Measurements from ENCODE around the gene BABAM2.

The BABAM2 gene

DNA sequence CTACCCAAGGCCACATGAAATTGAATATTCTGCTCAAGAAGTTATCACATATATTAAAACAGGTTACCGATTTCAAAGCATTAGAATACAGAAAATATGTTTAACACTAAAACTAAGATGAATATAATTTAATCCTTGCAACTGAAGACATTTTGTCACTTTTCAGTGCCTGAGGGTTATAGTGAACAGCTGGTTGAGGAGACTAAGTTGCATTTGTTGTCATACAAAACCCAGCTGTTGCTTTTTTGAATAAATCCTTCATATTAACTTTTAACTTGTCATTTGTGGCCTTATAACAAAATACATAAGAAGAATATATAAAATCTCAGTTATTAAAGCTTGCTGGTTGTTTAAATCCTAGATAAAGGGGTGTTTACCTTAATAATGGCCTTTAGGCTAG lies 37.8 kb upstream of the BABAM2 start:
- H3K4me3 ChIP-seq (ENCODE audit: low read length) = no peak overlapping the region
- no peak for DNase-seq (ENCODE audit: low read depth)
- TF ChIP-seq, protein P1, sequence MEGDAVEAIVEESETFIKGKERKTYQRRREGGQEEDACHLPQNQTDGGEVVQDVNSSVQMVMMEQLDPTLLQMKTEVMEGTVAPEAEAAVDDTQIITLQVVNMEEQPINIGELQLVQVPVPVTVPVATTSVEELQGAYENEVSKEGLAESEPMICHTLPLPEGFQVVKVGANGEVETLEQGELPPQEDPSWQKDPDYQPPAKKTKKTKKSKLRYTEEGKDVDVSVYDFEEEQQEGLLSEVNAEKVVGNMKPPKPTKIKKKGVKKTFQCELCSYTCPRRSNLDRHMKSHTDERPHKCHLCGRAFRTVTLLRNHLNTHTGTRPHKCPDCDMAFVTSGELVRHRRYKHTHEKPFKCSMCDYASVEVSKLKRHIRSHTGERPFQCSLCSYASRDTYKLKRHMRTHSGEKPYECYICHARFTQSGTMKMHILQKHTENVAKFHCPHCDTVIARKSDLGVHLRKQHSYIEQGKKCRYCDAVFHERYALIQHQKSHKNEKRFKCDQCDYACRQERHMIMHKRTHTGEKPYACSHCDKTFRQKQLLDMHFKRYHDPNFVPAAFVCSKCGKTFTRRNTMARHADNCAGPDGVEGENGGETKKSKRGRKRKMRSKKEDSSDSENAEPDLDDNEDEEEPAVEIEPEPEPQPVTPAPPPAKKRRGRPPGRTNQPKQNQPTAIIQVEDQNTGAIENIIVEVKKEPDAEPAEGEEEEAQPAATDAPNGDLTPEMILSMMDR (conservative IDR thresholded peaks at IDR 0.05; ENCODE audit: low read depth, low read length) = no peak

DNA sequence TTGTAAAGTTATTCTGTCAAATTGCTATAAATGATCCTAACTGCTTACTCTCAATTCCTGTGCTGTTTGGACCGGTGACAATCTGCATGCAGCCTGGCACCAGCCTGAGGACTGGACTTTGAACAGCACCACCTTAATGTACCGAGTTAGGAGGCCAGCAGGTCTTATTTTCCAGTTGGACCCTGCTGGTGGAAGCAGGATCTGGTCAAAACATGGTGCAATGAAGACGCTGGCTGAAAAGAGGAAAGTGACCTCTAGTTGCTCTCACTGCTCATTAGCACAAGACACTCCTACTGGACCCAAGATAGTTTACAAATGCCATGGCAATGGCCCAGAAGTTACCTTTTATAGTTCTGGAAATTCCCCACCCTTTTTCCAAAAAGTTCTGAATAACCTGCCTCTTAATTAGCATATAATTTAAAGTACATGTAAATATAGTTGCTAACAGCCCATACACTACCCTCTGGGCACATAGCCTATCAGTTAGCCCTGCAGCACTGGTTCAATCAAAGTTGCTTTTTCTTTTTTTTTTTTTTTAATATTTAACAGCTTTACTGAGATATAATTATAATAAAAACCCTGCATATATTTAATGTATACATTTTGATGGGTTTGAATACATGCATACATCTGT lies 36.2 kb upstream of the BABAM2 start:
- no peak for DNase-seq (ENCODE audit: low read depth)
- TF ChIP-seq, protein P1 (conservative IDR thresholded peaks at IDR 0.05; ENCODE audit: low read depth, low read length) = no peak
- H3K4me3 ChIP-seq (ENCODE audit: low read length) = no peak overlapping the region

DNA sequence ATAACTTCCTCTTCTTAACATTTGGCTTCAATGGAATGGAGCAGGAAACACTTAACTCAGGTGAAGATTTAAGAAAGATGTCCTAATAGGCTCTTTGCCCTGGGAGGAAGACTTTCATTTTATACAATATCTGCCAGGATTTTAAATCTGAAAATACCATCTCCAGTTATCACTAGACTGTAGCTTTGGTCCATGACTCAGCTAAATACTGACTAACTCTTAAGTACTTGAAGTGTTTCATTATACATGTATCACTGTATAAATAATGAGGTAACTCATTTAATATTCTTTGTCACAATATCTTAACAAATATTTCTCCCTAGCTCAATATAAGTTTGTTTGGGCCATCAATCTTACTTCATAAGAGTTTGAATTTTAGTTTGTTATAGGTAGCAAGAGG lies 35.1 kb upstream of the BABAM2 start:
- TF ChIP-seq, protein P1 (conservative IDR thresholded peaks at IDR 0.05; ENCODE audit: low read depth, low read length) = no peak
- H3K4me3 ChIP-seq (ENCODE audit: low read length) = no peak overlapping the region
- DNase-seq (ENCODE audit: low read depth) = peak; percentile 34

DNA sequence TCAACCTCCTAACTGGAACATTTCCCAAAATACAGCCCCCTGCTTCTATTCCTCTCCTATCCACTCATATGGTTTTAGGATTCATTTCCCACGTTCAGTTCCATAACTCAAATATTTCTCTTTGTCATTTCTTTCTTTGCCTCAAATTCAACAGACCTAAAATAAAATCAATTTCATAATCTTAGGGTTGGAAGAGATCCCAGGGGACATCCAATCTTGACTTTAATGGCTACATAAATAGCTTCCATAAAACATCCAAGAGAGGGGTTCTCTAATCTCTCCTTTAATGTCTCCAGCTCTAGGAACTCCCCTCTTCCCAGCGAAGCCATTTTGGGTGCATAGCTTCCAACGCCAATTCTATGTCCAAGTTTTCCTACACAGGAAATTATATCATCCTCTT lies 34.1 kb upstream of the BABAM2 start:
- TF ChIP-seq, protein P1 (conservative IDR thresholded peaks at IDR 0.05; ENCODE audit: low read depth, low read length) = no peak
- no peak for DNase-seq (ENCODE audit: low read depth)
- no peak overlapping the region for H3K4me3 ChIP-seq (ENCODE audit: low read length)

DNA sequence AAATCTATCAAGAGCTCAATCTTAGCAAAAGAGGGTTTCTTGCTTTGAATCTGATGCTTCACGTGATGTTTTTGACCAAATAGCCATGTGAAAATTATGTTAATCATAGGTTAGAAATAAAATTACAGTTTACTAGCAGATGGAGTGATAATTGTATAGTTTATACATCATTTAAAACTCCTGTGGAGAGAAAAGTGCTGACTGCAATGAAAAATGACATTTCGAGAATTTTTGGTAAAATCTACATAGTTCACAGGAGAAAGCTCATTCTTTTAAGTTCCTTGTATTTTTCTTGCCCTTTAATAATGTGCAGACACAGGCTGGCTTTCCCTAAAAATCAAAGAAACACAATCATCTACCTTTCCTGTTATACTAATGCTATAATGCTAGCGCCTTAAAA lies 33.6 kb upstream of the BABAM2 start:
- H3K4me3 ChIP-seq (ENCODE audit: low read length) = no peak overlapping the region
- TF ChIP-seq, protein P1 (conservative IDR thresholded peaks at IDR 0.05; ENCODE audit: low read depth, low read length) = no peak
- no peak for DNase-seq (ENCODE audit: low read depth)

DNA sequence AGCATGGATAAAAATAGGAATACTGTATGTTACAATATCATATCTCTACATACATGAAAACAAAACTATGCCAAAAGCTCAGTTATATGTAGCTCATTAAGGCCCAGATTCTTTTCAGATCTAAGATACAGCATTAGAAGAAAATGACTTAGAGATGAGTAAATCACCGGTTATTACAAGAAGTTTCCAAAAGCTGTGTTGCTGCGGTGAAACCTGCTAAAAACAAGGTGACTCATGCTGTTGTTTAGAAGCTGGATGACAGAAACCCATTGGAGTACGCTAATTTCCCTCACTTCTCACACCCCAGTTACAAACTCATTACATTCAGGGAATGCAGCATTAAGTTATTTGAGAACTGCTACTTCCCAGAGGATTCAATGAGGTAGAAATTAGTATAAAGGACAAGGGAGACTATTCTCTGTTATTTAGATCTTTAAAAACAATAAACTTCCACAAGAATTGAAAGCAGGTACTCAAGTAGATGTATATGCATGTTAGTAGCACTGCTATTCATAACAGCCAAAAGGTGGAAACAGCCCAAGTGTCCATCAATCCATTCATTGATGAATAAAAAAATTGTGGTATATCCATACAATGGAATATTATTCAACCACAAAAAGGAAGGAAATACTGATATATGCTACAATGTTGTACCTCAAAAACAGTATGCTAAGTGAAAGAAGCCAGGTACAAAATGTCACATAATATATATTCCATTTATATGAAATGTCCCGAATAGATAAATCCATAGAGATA lies 32.9 kb upstream of the BABAM2 start:
- no peak overlapping the region for H3K4me3 ChIP-seq (ENCODE audit: low read length)
- DNase-seq (ENCODE audit: low read depth) = no peak
- TF ChIP-seq, protein P1 (conservative IDR thresholded peaks at IDR 0.05; ENCODE audit: low read depth, low read length) = no peak

DNA sequence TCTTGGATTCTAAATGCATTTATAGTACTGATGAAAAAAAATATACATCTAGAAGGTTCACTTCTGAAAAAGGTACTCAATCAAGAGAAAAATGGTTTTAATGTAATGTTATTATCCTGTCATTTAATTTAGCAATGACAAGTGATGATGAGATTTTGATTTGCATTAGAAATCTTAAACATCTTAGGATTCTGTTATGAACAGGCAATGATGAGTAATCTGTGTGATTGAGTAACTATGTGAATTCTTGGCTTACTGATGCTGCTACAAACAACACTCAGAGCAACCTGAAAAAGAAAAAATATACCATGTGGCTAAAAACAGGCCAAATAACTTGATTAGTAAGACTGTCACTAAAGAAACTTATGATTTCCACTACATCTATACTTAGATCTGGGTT lies 30.4 kb upstream of the BABAM2 start:
- no peak overlapping the region for H3K4me3 ChIP-seq (ENCODE audit: low read length)
- DNase-seq (ENCODE audit: low read depth) = no peak
- TF ChIP-seq, protein P1 (conservative IDR thresholded peaks at IDR 0.05; ENCODE audit: low read depth, low read length) = no peak
